HEK293T (cell line): Measurements from ENCODE around the gene CHD6.

Experiments
- CTCF ChIA-PET: fragments of 350-600 bp; formaldehyde crosslinking; extraction: SDS; loops from one replicate; lab custom pipeline; 2021; ENCODE audit warnings: antibody characterized with exemption, inconsistent platforms; lab: Yijun Ruan, JAX
- POLR2A ChIA-PET: fragments of 350-600 bp; formaldehyde crosslinking; extraction: SDS; loops from one replicate; lab custom pipeline; 2020; ENCODE audit warnings: antibody characterized with exemption, inconsistent platforms; lab: Yijun Ruan, JAX
- DNase-seq: peaks from one replicate; pipeline ENCODE4 v3.0.0; 2012; ENCODE audit warnings: mixed read lengths; ENCODE audit errors: extremely low spot score
- ARNT ChIP-seq: fragments of 450-650 bp; IDR thresholded peaks from 2 replicates; pipeline ENCODE4 v1.6.1; 2017; ENCODE audit warnings: mild to moderate bottlenecking
- BHLHE40 ChIP-seq: fragments of 450-650 bp; IDR thresholded peaks from 2 replicates; pipeline ENCODE4 v1.6.1; 2016; ENCODE audit warnings: mild to moderate bottlenecking, moderate library complexity, borderline replicate concordance
- CTBP1 ChIP-seq: fragments of 450-650 bp; IDR thresholded peaks from 2 replicates; pipeline ENCODE4 v1.6.1; 2016; ENCODE audit warnings: borderline replicate concordance
- ELF4 ChIP-seq: fragments of 450-650 bp; IDR thresholded peaks from 2 replicates; pipeline ENCODE4 v1.6.1; 2017; ENCODE audit warnings: antibody characterized with exemption
- FOXA1 ChIP-seq: fragments of 450-650 bp; IDR thresholded peaks from 2 replicates; pipeline ENCODE4 v1.6.1; 2016; ENCODE audit warnings: mild to moderate bottlenecking
- FOXK2 ChIP-seq: fragments of 450-650 bp; IDR thresholded peaks from 2 replicates; pipeline ENCODE4 v1.6.1; 2016; ENCODE audit warnings: mild to moderate bottlenecking
- FOXM1 ChIP-seq: fragments of 450-650 bp; IDR thresholded peaks from 2 replicates; pipeline ENCODE4 v1.6.1; 2017; ENCODE audit warnings: mild to moderate bottlenecking, borderline replicate concordance
- HDGF ChIP-seq: fragments of 450-650 bp; IDR thresholded peaks from 2 replicates; pipeline ENCODE4 v1.6.1; 2017; ENCODE audit warnings: antibody characterized with exemption, borderline replicate concordance
- L3MBTL2 ChIP-seq: fragments of 450-650 bp; conservative IDR thresholded peaks from 2 replicates; pipeline ENCODE4 v1.6.1; 2016; ENCODE audit warnings: mild to moderate bottlenecking
- LEF1 ChIP-seq: fragments of 450-650 bp; IDR thresholded peaks from 2 replicates; pipeline ENCODE4 v1.6.1; 2017; ENCODE audit warnings: mild to moderate bottlenecking, borderline replicate concordance
- NFRKB ChIP-seq: fragments of 450-650 bp; IDR thresholded peaks from 2 replicates; pipeline ENCODE4 v1.6.1; 2016; ENCODE audit warnings: mild to moderate bottlenecking, moderate library complexity
- SP1 ChIP-seq: fragments of 450-650 bp; IDR thresholded peaks from 2 replicates; pipeline ENCODE4 v1.6.1; 2017
- SUZ12 ChIP-seq: fragments of 450-650 bp; IDR thresholded peaks from 2 replicates; pipeline ENCODE4 v1.6.1; 2016; ENCODE audit warnings: mild to moderate bottlenecking
- TARDBP ChIP-seq: fragments of 450-650 bp; IDR thresholded peaks from 2 replicates; pipeline ENCODE4 v1.6.1; 2016
- ZNF384 ChIP-seq: fragments of 450-650 bp; IDR thresholded peaks from 2 replicates; pipeline ENCODE4 v1.6.1; 2016
- TF ChIP-seq, protein P1 (sequence below): fragments of 450-650 bp; IDR thresholded peaks from 2 replicates; pipeline ENCODE4 v1.6.1; 2016

Gene CHD6

GRCh38 chr20:41390889-41391288 is 227.3 kb downstream of the CHD6 start:
- CTCF ChIA-PET, result no interaction called here
- DNase-seq, result no peak
- TF ChIP-seq ELF4 (no peak), SP1 (no peak), HDGF (no peak), FOXM1 (no peak), ZNF384 (no peak), NFRKB (no peak), LEF1 (no peak), TARDBP (no peak), FOXA1 (no peak), CTBP1 (no peak), FOXK2 (no peak), ARNT (no peak), BHLHE40 (no peak), L3MBTL2 (no peak), SUZ12 (no peak)
- TF ChIP-seq, protein P1, sequence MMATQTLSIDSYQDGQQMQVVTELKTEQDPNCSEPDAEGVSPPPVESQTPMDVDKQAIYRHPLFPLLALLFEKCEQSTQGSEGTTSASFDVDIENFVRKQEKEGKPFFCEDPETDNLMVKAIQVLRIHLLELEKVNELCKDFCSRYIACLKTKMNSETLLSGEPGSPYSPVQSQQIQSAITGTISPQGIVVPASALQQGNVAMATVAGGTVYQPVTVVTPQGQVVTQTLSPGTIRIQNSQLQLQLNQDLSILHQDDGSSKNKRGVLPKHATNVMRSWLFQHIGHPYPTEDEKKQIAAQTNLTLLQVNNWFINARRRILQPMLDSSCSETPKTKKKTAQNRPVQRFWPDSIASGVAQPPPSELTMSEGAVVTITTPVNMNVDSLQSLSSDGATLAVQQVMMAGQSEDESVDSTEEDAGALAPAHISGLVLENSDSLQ, result no peak
- POLR2A ChIA-PET, result no interaction called here

DNA sequence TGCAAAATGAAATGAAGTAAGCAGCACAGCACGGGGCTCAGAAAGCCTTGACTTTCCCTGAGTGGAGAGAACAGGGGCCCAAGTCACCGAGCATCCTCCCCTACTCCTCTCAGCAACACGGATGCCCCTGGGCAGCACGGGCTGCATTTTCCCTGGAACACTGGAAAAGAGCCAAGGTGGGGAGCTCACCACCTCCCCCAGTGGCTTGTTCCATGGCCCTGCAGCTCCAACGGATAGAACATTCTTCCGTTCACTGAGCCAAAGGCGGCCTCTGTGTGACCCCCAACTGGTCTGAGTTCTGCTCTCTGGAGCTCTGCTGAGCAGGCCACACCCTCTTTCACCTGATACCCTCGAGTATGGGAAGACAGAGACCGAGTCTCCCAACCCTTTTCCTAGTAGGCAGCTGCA is 230.7 kb downstream of the CHD6 start:
- ChIA-PET CTCF (interaction anchor here (1.0 kb wide), 1 partner anchor 29 kb away, joined by 3 read pairs; no protein-coding TSS in a partner anchor), POLR2A (no interaction called here)
- DNase-seq, result no peak

DNA sequence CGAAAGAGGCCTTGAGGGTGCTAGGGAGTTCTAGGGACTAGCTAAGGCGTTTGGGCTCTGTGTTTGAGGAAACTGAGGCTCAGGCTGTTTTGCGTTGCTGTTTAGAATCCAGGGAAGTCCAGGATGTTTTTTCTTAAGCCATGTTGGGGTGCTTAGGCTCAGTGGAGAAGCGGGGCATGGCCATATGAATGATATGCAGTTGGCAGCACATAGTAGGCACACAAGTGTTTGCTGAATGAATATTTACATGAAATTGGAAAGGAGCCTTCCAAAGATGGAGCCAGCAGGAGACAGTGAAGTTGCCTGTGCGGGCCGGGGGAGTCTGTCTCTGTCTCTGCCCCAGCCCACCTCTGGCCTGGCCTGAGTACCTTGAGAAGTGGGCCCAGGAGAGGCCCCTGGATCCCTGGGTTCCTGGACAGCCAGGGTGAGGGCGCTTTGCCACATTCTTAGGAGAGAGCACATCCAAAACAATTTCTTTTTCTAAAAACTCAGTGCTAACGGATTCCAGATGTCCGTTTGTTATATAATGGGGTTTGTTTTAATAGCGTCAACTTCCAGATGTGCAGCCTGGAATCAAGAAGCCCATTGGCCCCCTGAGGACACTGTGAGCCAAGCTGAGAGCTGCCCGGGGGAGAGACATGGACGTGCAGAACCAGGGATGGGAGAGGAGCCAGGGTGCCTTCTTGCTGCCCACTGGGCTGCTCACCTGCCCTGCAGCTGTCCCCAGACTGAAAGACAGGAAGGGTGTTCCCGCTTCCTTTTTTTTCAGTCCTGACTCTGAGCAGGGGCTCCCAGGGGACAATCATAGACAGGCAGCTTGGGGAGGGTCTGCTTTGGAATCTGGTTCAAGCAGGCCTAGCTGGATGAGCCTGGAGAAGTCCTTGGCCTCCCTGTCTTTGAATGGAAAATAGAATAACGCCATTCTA is 231.4 kb downstream of the CHD6 start:
- DNase-seq, result no peak
- ChIA-PET POLR2A (no interaction called here), CTCF (interaction anchor here (1.0 kb wide), 1 partner anchor 28 kb away, joined by 3 read pairs; no protein-coding TSS in a partner anchor)
- TF ChIP-seq FOXK2 (no peak), ELF4 (no peak), ARNT (no peak), CTBP1 (no peak), L3MBTL2 (no peak), BHLHE40 (no peak), ZNF384 (no peak), LEF1 (no peak), SUZ12 (no peak), HDGF (no peak), SP1 (no peak), FOXA1 (no peak), FOXM1 (no peak), NFRKB (no peak), TARDBP (no peak)
- TF ChIP-seq, protein P1, result no peak

More for the DNA sequence above, 230.7 kb downstream of the CHD6 start:
- TF ChIP-seq L3MBTL2 (no peak), LEF1 (no peak), ARNT (no peak), SP1 (no peak), FOXM1 (no peak), SUZ12 (no peak), ZNF384 (no peak), ELF4 (no peak), HDGF (no peak), BHLHE40 (no peak), CTBP1 (no peak), TARDBP (no peak), FOXK2 (no peak), FOXA1 (no peak), NFRKB (no peak)
- TF ChIP-seq, protein P1, result no peak

DNA sequence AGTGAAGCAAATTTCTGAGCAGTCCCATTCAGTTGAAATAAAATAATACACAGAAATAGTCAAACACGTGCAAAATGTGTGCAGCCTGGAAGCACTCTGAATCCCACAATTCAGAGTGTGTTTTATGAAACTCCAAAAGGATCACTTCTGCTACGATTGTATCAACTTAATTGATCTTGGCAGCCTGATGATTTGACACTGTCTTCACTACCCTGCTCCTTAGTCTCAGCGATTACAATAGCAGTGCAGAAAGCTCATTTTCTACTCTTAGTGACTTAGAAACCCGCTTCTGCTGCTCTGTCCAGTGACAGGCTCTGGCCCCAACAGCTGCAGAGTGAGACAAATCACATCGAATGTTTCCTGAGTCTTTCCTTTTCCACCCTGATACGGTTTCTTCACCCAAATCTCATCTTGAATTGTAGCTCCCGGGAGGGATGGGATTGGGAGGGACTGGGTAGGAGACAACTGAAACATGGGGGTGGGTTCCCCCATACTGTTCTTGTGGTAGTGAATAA is 235.3 kb downstream of the CHD6 start:
- no peak for DNase-seq
- CTCF ChIA-PET, result no interaction called here
- POLR2A ChIA-PET, result no interaction called here
- TF ChIP-seq CTBP1, result no peak
- no peak for TF ChIP-seq FOXK2
- no peak for TF ChIP-seq SUZ12
- no peak for TF ChIP-seq L3MBTL2
- TF ChIP-seq ZNF384, result no peak
- no peak for TF ChIP-seq FOXM1
- TF ChIP-seq, protein P1, result no peak
- no peak for TF ChIP-seq BHLHE40
- TF ChIP-seq ELF4, result no peak
- TF ChIP-seq ARNT, result no peak
- no peak for TF ChIP-seq NFRKB
- no peak for TF ChIP-seq SP1
- no peak for TF ChIP-seq LEF1
- TF ChIP-seq FOXA1, result no peak
- TF ChIP-seq HDGF, result no peak
- TF ChIP-seq TARDBP, result no peak
